Gastrocnemius medialis (tissue), 4 donors: Measurements from ENCODE around the gene ATOX1.

Experiments used
- CTCF ChIP-seq, 5 experiments: fragments of 450-650 bp in 3 of 5; fragments of 200-600 bp in 2 of 5; sonication (generic) in 2 of 5; IDR thresholded peaks in 4 of 5; conservative IDR thresholded peaks in 1 of 5; 1 replicate in 4 of 5; 2 replicates in 1 of 5; pipeline ENCODE4 v1.5.1; 2016 to 2019; ENCODE audit warnings: antibody characterized with exemption in 5 of 5, mild to moderate bottlenecking in 3 of 5, moderate library complexity in 3 of 5
- POLR2A ChIP-seq, 2 donors: fragments of 450-650 bp; IDR thresholded peaks; one replicate each; pipeline ENCODE4 v1.6.1; 2017; ENCODE audit warnings: antibody characterized with exemption in 2 of 2, mild to moderate bottlenecking in 2 of 2, moderate library complexity in 2 of 2

GRCh38 chr5:151695464-151695863, 63.0 kb downstream of the ATOX1 start:
- no peak for TF ChIP-seq CTCF (IDR thresholded peaks at IDR 0.05 in 4 of 5, conservative IDR thresholded peaks at IDR 0.05 in 1 of 5)
- TF ChIP-seq POLR2A (IDR thresholded peaks at IDR 0.05) = no peak
